Adrenal gland (tissue), 12 donors: ENCODE data around the gene POLE. TPM values are rescaled to one million over a fixed set of nuclear protein-coding genes. Genes with fewer than 3 reads are reported as not detected.

Experiments
- DNase-seq, 7 donors: peaks; one replicate each; pipeline ENCODE4 v3.0.0-alpha.2; 2019 to 2020
- H3K27ac ChIP-seq, 5 donors: fragments of 200-600 bp; sonication (generic) in 4 of 5; 1 replicate in 3 of 5; 2 replicates in 2 of 5; pipeline versions ENCODE4 v1.5.1 to v1.8.0; 2016 to 2020; ENCODE audit warnings: mild to moderate bottlenecking in 1 of 5
- H3K27me3 ChIP-seq: fragments of 200-600 bp; 2 replicates; pipeline ENCODE4 v1.8.0; 2021
- H3K36me3 ChIP-seq, 2 donors: fragments of 200-600 bp; replicated peaks in 1 of 2; 1 replicate in 1 of 2; 2 replicates in 1 of 2; pipeline versions ENCODE4 v1.5.1 to v1.8.0; 2018 to 2022
- H3K4me1 ChIP-seq, 2 donors: fragments of 200-600 bp; replicated peaks in 1 of 2; 1 replicate in 1 of 2; 2 replicates in 1 of 2; pipeline versions ENCODE4 v1.5.1 to v1.8.0; 2018 to 2021
- H3K4me3 ChIP-seq, 4 donors: fragments of 200-600 bp; sonication (generic) in 3 of 4; one replicate each; pipeline ENCODE4 v1.5.1; 2016 to 2018
- H3K9me3 ChIP-seq, 3 donors: fragments of 200-600 bp; sonication (generic) in 1 of 3; replicated peaks in 1 of 3; 1 replicate in 2 of 3; 2 replicates in 1 of 3; pipeline versions ENCODE4 v1.5.1 to v1.8.0; 2016 to 2021
- CTCF ChIP-seq, 6 experiments: fragments of 450-650 bp in 4 of 6; fragments of 200-600 bp in 2 of 6; sonication (generic) in 1 of 6; IDR thresholded peaks; 1 replicate in 5 of 6; 2 replicates in 1 of 6; pipeline versions ENCODE4 v1.5.1 to v1.8.0; 2016 to 2021; ENCODE audit warnings: antibody characterized with exemption in 6 of 6, mild to moderate bottlenecking in 2 of 6, moderate library complexity in 1 of 6
- POLR2A ChIP-seq, 2 donors: fragments of 450-650 bp; IDR thresholded peaks; one replicate each; pipeline ENCODE4 v1.6.1; 2017; ENCODE audit warnings: antibody characterized with exemption in 2 of 2, mild to moderate bottlenecking in 2 of 2, moderate library complexity in 1 of 2
- WGBS, 4 donors: extraction: QIAGEN DNeasy Blood & Tissue Kit in 2 of 4; methylation state at CpG; one replicate each; pipeline versions ENCODE4 v1.1.5 to v1.1.7; 2013 to 2017; 5-methylcytosine and 5-hydroxymethylcytosine counted together
- intact Hi-C, 2 donors: fragments of 100-400 bp; cut with DNase I; formaldehyde crosslinking; loops; one replicate each; pipeline versions ENCODE4 v1.14.1 to v1.15.0; 2022 to 2023
- polyA plus RNA-seq, 3 donors: library from polyadenylated mRNA; stranded (reverse); fragments of 200-250 nt in 2 of 3; fragments of 350-450 nt in 1 of 3; fragmentation: Illumina TruSeq in 1 of 3; extraction: RNeasy Lipid Tissue Mini Kit (QIAGEN cat#74804) in 1 of 3; gene quantifications; one replicate each; pipeline ENCODE4 v1.2.3, GENCODE V29; 2013 to 2014
- total RNA-seq, 9 donors: library from RNA; depleted of rRNA in 4 of 9; stranded (reverse); fragments of >200 nt in 4 of 9; fragments of 120-200 nt in 1 of 9; fragmentation: NEBNext Ultra II Directional in 1 of 9; extraction: Animal tissue kit (Norgen Biotek cat#: 25700) in 1 of 9; gene quantifications; one replicate each; pipeline versions ENCODE4 v1.1.0 to v1.2.4, GENCODE V29; 2013 to 2023
- donor health status: healthy with polysubstance abuse.
- donor health status: Bipolar disorder and iron deficiency.
- donor health status: DM: yes; HTN: yes; CAD: no.
- donor health status: DM: no; HTN: no; CAD: no.
- donor health status: DM: no; HTN: no; CAD: no.
- donor health status: DM: yes; HTN: yes; CAD: no.

POLE gene
- total and polyA plus RNA-seq, 12 donors, result 4.0 to 43.2 (median 16.1) TPM

DNA sequence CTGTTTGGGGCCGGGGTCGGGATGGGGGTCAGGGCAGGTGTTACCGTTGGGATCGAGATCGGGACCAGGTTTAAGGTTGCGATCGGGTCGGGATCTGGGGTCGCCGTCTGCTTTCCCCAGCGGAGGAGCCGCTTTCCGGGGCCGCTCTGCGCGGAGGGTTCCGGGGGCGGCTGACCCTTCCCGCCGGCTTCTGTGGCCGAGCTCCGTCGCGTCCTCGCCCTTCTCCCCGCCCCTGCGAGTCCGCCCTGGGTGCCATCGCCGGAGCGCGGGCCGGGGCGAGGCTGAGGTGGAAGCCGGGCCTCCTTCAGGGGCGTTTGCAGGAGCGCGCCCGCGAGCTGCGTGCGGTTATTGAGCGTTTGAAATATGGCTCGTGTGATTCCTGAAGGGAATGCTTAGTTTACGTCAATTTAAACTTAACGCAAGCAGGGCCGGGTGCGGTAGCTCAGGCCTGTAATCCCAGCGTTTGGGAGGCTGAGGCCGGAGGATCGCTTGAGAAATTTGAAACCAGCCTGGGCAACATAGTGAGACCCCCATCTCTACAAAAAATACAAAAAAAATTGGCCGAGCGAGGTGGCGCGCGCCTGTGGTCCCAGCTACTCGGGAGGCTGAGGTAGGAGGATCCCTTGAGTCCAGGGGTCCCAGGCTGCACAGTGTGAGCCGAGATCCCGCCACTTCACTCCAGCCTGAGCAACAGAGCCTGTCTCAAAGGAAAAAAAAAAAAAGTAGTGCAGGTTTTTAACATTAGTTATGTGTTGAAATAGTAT lies 24.1 kb upstream of the POLE start:
- Histone ChIP-seq H3K27ac (peak overlapping the region in 1 of 5 donors; percentile 83), H3K4me3 (peak overlapping the region; percentile 48 to 73 (median 65)), H3K9me3 (no peaks in the 10 kb centered on the region), H3K36me3 (peaks cover 0 to 4% of the 10 kb centered on the region in 2 donors), H3K27me3 (no peaks in the 10 kb centered on the region), H3K4me1 (peaks cover 8 to 15% of the 10 kb centered on the region in 2 donors)
- intact Hi-C loops, result no loop called here
- TF ChIP-seq CTCF (IDR thresholded peaks at IDR 0.05) (no peak), POLR2A (IDR thresholded peaks at IDR 0.05) (no peak)
- 8 to 38% (median 22%) methylated on average over 12 to 59 of the region's 59 CpGs for WGBS, 4 donors
- DNase-seq, result peak in 1 of 7 donors; percentile 25

DNA sequence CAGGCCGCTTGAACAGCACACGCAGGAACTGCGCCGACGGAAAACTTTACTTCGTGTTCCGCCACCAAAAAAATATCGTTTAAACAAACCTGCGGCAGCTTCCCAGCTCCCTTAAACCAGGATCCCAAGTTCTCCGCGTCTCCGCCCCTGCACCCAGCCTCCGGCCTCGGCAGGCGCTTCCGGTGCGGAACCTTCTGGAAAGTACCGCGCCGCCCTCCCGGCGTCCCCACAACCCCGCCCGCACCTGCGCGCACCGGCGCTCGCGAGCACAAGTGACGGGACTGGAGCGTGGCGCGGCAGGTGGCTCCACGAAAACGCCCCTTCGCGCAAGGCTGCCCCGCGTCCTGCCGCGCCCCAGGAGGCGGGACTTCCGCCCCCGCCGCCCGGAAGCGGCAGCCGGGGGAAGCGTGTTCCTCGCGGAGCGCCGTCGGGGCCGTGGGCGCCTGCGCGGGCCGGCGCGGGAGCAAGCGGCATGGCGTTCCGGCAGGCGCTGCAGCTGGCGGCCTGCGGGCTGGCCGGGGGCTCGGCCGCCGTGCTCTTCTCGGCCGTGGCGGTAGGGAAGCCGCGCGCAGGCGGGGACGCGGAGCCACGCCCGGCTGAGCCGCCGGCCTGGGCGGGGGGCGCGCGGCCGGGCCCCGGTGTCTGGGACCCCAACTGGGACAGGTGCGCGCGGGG lies 23.4 kb upstream of the POLE start, which contains the start of gene PGAM5:
Gene PGAM5 (plus strand): TSS at position 438 of the 675 bp plus-strand sequence. CDS start 35 bp downstream, at position 473.
- H3K27ac ChIP-seq, result peak within 1 kb of the TSS in 4 of 5 donors; percentile 46 to 90 (median 74)
- intact Hi-C loops, result no loop called here
- no peaks in the 10 kb centered on the region for H3K27me3 ChIP-seq
- peak within 1 kb of the TSS; percentile 65 to 73 (median 68) for H3K4me3 ChIP-seq
- WGBS, 4 donors, result 0 to 2% (median 1%) methylated on average over 20 to 94 of the region's 94 CpGs
- peaks cover 0 to 4% of the 10 kb centered on the region in 2 donors for H3K36me3 ChIP-seq
- peak; percentile 74 to 86 (median 81) for DNase-seq
- peaks cover 8 to 15% of the 10 kb centered on the region in 2 donors for H3K4me1 ChIP-seq
- peak in 1 of 6 experiments; percentile 3 for TF ChIP-seq CTCF (IDR thresholded peaks at IDR 0.05)
- TF ChIP-seq POLR2A (IDR thresholded peaks at IDR 0.05), result peak; percentile 52 to 63
- no peaks in the 10 kb centered on the region for H3K9me3 ChIP-seq

DNA sequence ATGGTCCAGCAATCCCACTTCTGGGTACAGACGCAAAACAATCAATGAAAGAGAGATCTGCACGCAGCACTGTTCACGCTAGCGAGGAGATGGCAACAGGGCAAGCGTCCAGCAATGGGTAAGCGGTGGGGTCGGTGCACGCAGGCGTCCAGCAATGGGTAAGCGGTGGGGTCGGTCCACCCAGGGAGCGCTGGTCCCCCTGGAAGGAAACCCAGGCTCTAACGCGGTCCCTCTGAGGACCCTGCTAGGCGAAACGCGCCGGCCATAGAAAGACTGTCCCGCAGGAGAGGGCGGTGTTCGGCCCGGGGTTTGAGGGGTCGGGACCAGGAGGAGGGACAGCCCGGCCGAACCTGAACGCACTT lies 22.9 kb upstream of the POLE start:
- Histone ChIP-seq H3K9me3 (no peaks in the 10 kb centered on the region), H3K27me3 (no peaks in the 10 kb centered on the region), H3K36me3 (peaks cover 0 to 2% of the 10 kb centered on the region in 2 donors), H3K4me3 (peak overlapping the region; percentile 53 to 73 (median 68)), H3K4me1 (peaks cover 8 to 15% of the 10 kb centered on the region in 2 donors), H3K27ac (peak overlapping the region in 4 of 5 donors; percentile 46 to 90 (median 74))
- TF ChIP-seq POLR2A (IDR thresholded peaks at IDR 0.05) (no peak), CTCF (IDR thresholded peaks at IDR 0.05) (no peak)
- peak in 1 of 7 donors; percentile 27 for DNase-seq
- intact Hi-C loops, result no loop called here
- WGBS, 4 donors, result 0 to 2% (median 1%) methylated on average over 12 to 26 of the region's 26 CpGs

- WGBS, 4 donors, result 68 to 94% (median 86%) methylated on average over 2 of the region's 2 CpGs
- no peaks in the 10 kb centered on the region for H3K27me3 ChIP-seq
- H3K9me3 ChIP-seq, result no peaks in the 10 kb centered on the region
- no peak overlapping the region for H3K4me3 ChIP-seq
- no peak for TF ChIP-seq POLR2A (IDR thresholded peaks at IDR 0.05)
- no peak for TF ChIP-seq CTCF (IDR thresholded peaks at IDR 0.05)
- peaks cover 8 to 15% of the 10 kb centered on the region in 2 donors for H3K4me1 ChIP-seq
- no peak for DNase-seq
- intact Hi-C loops, result no loop called here
- no peaks in the 10 kb centered on the region for H3K36me3 ChIP-seq
- no peak overlapping the region for H3K27ac ChIP-seq
Measured at GRCh38 chr12:132708150-132708549, 21.0 kb upstream of the POLE start.
